IMR-90 (cell line): ENCODE data around the gene SLC9A7. TPM values are rescaled to one million over a fixed set of nuclear protein-coding genes. Genes with fewer than 3 reads are reported as not detected.

Source experiments
- ATAC-seq: fragments of 200-7000 bp; cut with Tn5 transposase; 2 replicates; pipeline ENCODE4 v1.9.1; 2020; ENCODE audit warnings: low read depth, mild to moderate bottlenecking, moderate library complexity
- BruUV-seq: library from RNA; stranded (reverse); fragments of 400-500 nt; replicated peaks from 2 replicates; lab custom pipeline; 2021; lab: Mats Ljungman, UMichigan
- CTCF ChIA-PET: fragments of 300-600 bp; formaldehyde crosslinking; extraction: SDS; loops from one replicate; lab custom pipeline; 2021; ENCODE audit warnings: antibody characterized with exemption; lab: Yijun Ruan, JAX
- POLR2A ChIA-PET: fragments of 300-600 bp; sonication (Branson Sonifier 250); formaldehyde crosslinking; loops from one replicate; lab custom pipeline; 2022; ENCODE audit warnings: antibody characterized with exemption; ENCODE audit not compliant: unreplicated experiment; lab: Charles Lee
- DNase-seq: peaks from one replicate; pipeline ENCODE4 v3.0.0; 2013
- H2AFZ ChIP-seq: replicated peaks from 2 replicates; pipeline ENCODE3; 2013; ENCODE audit warnings: low read length, mild to moderate bottlenecking; ENCODE audit not compliant: poor library complexity
- H2AK5ac ChIP-seq: 2 replicates; pipeline ENCODE4 v1.6.1; 2013; ENCODE audit warnings: low read depth, low read length, inconsistent platforms
- H2AK9ac ChIP-seq: replicated peaks from 2 replicates; pipeline ENCODE3; 2013; ENCODE audit warnings: mild to moderate bottlenecking, low read depth, low read length, moderate library complexity; ENCODE audit not compliant: poor library complexity
- H2BK120ac ChIP-seq: 2 replicates; pipeline ENCODE4 v1.6.1; 2013; ENCODE audit warnings: low read depth, low read length, inconsistent platforms
- H2BK15ac ChIP-seq: 3 replicates; pipeline ENCODE4 v1.6.1; 2013; ENCODE audit warnings: low read depth, low read length, inconsistent platforms
- H2BK20ac ChIP-seq: 2 replicates; pipeline ENCODE4 v1.6.1; 2013; ENCODE audit warnings: low read depth, mild to moderate bottlenecking, inconsistent platforms, low read length, moderate library complexity
- H2BK5ac ChIP-seq: 2 replicates; pipeline ENCODE4 v1.6.1; 2013; ENCODE audit warnings: mild to moderate bottlenecking, low read depth, low read length, inconsistent platforms; ENCODE audit not compliant: poor library complexity, severe bottlenecking
- H3K14ac ChIP-seq: replicated peaks from 2 replicates; pipeline ENCODE4 v1.6.1; 2013; ENCODE audit warnings: low read depth, low read length, inconsistent platforms
- H3K18ac ChIP-seq: 2 replicates; pipeline ENCODE4 v1.6.1; 2013; ENCODE audit warnings: low read depth, low read length, control low read depth
- H3K23ac ChIP-seq: 2 replicates; pipeline ENCODE4 v1.6.1; 2013; ENCODE audit warnings: low read depth, low read length, inconsistent platforms
- H3K27ac ChIP-seq: 2 replicates; pipeline ENCODE4 v1.5.1; 2013; ENCODE audit warnings: mild to moderate bottlenecking, control low read depth, low read length; ENCODE audit not compliant: insufficient read depth
- H3K27me3 ChIP-seq: 2 replicates; pipeline ENCODE4 v1.6.1; 2013; ENCODE audit warnings: low read length; ENCODE audit not compliant: control insufficient read depth, insufficient read depth
- H3K36me3 ChIP-seq: 2 replicates; pipeline ENCODE4 v1.6.1; 2013; ENCODE audit warnings: low read length, mixed read lengths; ENCODE audit not compliant: control insufficient read depth, insufficient read depth
- H3K4ac ChIP-seq: 2 replicates; pipeline ENCODE4 v1.6.1; 2013; ENCODE audit warnings: low read depth, low read length, inconsistent platforms
- H3K4me1 ChIP-seq: 2 replicates; pipeline ENCODE4 v1.6.1; 2013; ENCODE audit warnings: low read length, mixed read lengths; ENCODE audit not compliant: control insufficient read depth, insufficient read depth
- H3K4me2 ChIP-seq: 2 replicates; pipeline ENCODE4 v1.6.1; 2013; ENCODE audit warnings: low read depth, mild to moderate bottlenecking, control low read depth, low read length, moderate library complexity
- H3K4me3 ChIP-seq: 2 replicates; pipeline ENCODE4 v1.5.1; 2013; ENCODE audit warnings: low read depth, mild to moderate bottlenecking, control low read depth, low read length, moderate library complexity; ENCODE audit not compliant: insufficient read depth
- H3K56ac ChIP-seq: 2 replicates; pipeline ENCODE4 v1.6.1; 2013; ENCODE audit warnings: low read length, inconsistent platforms; ENCODE audit not compliant: insufficient read depth; ENCODE audit errors: extremely low read depth
- H3K79me1 ChIP-seq, 2 experiments: 2 replicates each; pipeline ENCODE4 v1.6.1; 2013; ENCODE audit warnings: low read length in 2 of 2, inconsistent platforms in 1 of 2, low read depth in 1 of 2
- H3K9ac ChIP-seq: 2 replicates; pipeline ENCODE4 v1.6.1; 2013; ENCODE audit warnings: low read depth, low read length, control low read depth
- H3K9me1 ChIP-seq: 2 replicates; pipeline ENCODE4 v1.6.1; 2013; ENCODE audit warnings: low read length, inconsistent platforms; ENCODE audit not compliant: insufficient read depth
- H3K9me3 ChIP-seq: 2 replicates; pipeline ENCODE4 v1.6.1; 2013; ENCODE audit warnings: low read length; ENCODE audit not compliant: control insufficient read depth, insufficient read depth
- H4K20me1 ChIP-seq: 2 replicates; pipeline ENCODE4 v1.6.1; 2013; ENCODE audit warnings: low read length, inconsistent platforms; ENCODE audit not compliant: insufficient read depth
- H4K5ac ChIP-seq: 2 replicates; pipeline ENCODE4 v1.6.1; 2013; ENCODE audit warnings: mild to moderate bottlenecking, low read depth, low read length, control low read depth
- H4K8ac ChIP-seq, 2 experiments: 2 replicates each; pipeline ENCODE4 v1.6.1; 2013; ENCODE audit warnings: low read depth in 2 of 2, low read length in 2 of 2, control low read depth in 1 of 2, inconsistent platforms in 1 of 2
- H4K91ac ChIP-seq: 2 replicates; pipeline ENCODE4 v1.6.1; 2013; ENCODE audit warnings: low read depth, low read length, inconsistent platforms; ENCODE audit not compliant: insufficient read depth
- BHLHE40 ChIP-seq: fragments of 150-350 bp; IDR thresholded peaks from 2 replicates; pipeline ENCODE4 v1.6.1; 2016; ENCODE audit warnings: mild to moderate bottlenecking, low read depth, low read length
- CEBPB ChIP-seq: IDR thresholded peaks from 2 replicates; pipeline ENCODE4 v1.6.1; 2012; ENCODE audit warnings: low read depth, low read length, improper control_type of control experiment
- CHD1 ChIP-seq: IDR thresholded peaks from 2 replicates; pipeline ENCODE4 v1.6.1; 2012; ENCODE audit warnings: low read depth, low read length, improper control_type of control experiment
- CTCF ChIP-seq: conservative IDR thresholded peaks from 2 replicates; pipeline ENCODE4 v1.5.1; 2012; ENCODE audit warnings: mild to moderate bottlenecking, low read depth, low read length, improper control_type of control experiment
- FOS ChIP-seq: fragments of 150-350 bp; IDR thresholded peaks from 2 replicates; pipeline ENCODE4 v1.6.1; 2016; ENCODE audit warnings: low read depth, low read length
- MAFK ChIP-seq: IDR thresholded peaks from 2 replicates; pipeline ENCODE4 v1.6.1; 2012; ENCODE audit warnings: low read depth, low read length, improper control_type of control experiment
- NFE2L2 ChIP-seq: fragments of 150-350 bp; IDR thresholded peaks from 2 replicates; pipeline ENCODE4 v1.6.1; 2016; ENCODE audit warnings: low read depth, mild to moderate bottlenecking, low read length
- RFX5 ChIP-seq: IDR thresholded peaks from 2 replicates; pipeline ENCODE4 v1.8.0; 2012; ENCODE audit warnings: low read depth, mild to moderate bottlenecking, low read length, moderate library complexity
- SMC3 ChIP-seq: fragments of 150-350 bp; IDR thresholded peaks from 2 replicates; pipeline ENCODE4 v1.6.1; 2016; ENCODE audit warnings: low read depth, mild to moderate bottlenecking, antibody characterized with exemption, low read length, moderate library complexity
- WGBS, 2 experiments: methylation state at CpG; one replicate each; pipeline versions ENCODE4 v1.1.5 to v1.1.7; 2013; ENCODE audit warnings: missing lambda C conversion rate in 2 of 2; ENCODE audit not compliant: insufficient read length in 1 of 2; ENCODE audit errors: extremely low coverage in 2 of 2; 5-methylcytosine and 5-hydroxymethylcytosine counted together
- dilution Hi-C: fragments of 300-500 bp; cut with HindIII; formaldehyde crosslinking; loops from one replicate; pipeline ENCODE4 v1.14.3; 2018; ENCODE audit warnings: low sequenced_read_pairs; ENCODE audit not compliant: unreplicated experiment
- in situ Hi-C: fragments of 300-500 bp; cut with MboI; formaldehyde crosslinking; loops from 3 replicates; pipeline ENCODE4 v1.14.3; 2019; ENCODE audit warnings: low sequenced_read_pairs, inconsistent platforms, mixed read lengths
- intact Hi-C: fragments of 100-400 bp; cut with micrococcal nuclease; formaldehyde crosslinking; loops from 2 replicates; pipeline ENCODE4 v1.10.0; 2022
- polyA plus RNA-seq, 3 experiments: library from polyadenylated mRNA; depleted of rRNA; stranded (reverse); fragments of >200 nt; gene quantifications; 2 replicates each; pipeline ENCODE4 v1.2.3, GENCODE V29; 2012; ENCODE audit warnings: low replicate concordance in 1 of 3
- total RNA-seq: library from RNA; depleted of rRNA; stranded (reverse); fragments of >200 nt; gene quantifications from 2 replicates; pipeline ENCODE4 v1.2.3, GENCODE V29; 2012
- TF ChIP-seq, protein P1 (sequence below): fragments of 150-350 bp; IDR thresholded peaks from 2 replicates; pipeline ENCODE4 v1.6.1; 2017; ENCODE audit warnings: mild to moderate bottlenecking, antibody characterized with exemption, low read length, low read depth
- TF ChIP-seq, protein P2 (sequence below): fragments of 150-350 bp; IDR thresholded peaks from 2 replicates; pipeline ENCODE4 v1.6.1; 2016; ENCODE audit warnings: low read depth, mild to moderate bottlenecking, low read length, moderate library complexity, borderline replicate concordance

Gene SLC9A7
- total and polyA plus RNA-seq, 2 of the 4 experiments (the other 2 are of a cell fraction) = 14.4 to 76.4 TPM

- no peaks in the 10 kb centered on the region for H3K9me3 ChIP-seq
- peak overlapping the region; percentile 71 for H4K91ac ChIP-seq
- peak overlapping the region; percentile 74; the same call in 1 of the 2 replicates for H3K23ac ChIP-seq
- peaks cover 3% of the 10 kb centered on the region; the same call in 1 of the 2 replicates for H3K9me1 ChIP-seq
- ATAC-seq = peak; percentile 76
- peak overlapping the region; percentile 10 for H2AK5ac ChIP-seq
- no TSS peak for BruUV-seq
- H3K9ac ChIP-seq = no peak overlapping the region
- H3K27me3 ChIP-seq = no peaks in the 10 kb centered on the region
- DNase-seq = peak; percentile 92
- intact Hi-C loops (loop anchor here (1.0 kb wide), 1 partner anchor 33 kb away; the partner anchor contains the start of gene SLC9A7), dilution Hi-C loops (no loop called here), in situ Hi-C loops (no loop called here)
- peak overlapping the region; percentile 75 for H3K4ac ChIP-seq
- WGBS, 2 experiments = no CpG with 5 or more reads among the region's 7 CpGs
- H2BK120ac ChIP-seq = peak overlapping the region; percentile 92
- H3K4me3 ChIP-seq = no peak overlapping the region
- CTCF ChIA-PET = interaction anchor here (0.5 to 1.3 kb wide), 2 partner anchors 9 to 32 kb away, joined by 3 read pairs; no protein-coding TSS in a partner anchor
- POLR2A ChIA-PET = no interaction called here
- H2BK15ac ChIP-seq = peak overlapping the region; percentile 88; the same call in 2 of the 3 replicates
- TF ChIP-seq CEBPB (peak; percentile 89), RFX5 (no peak), NFE2L2 (no peak), BHLHE40 (no peak), FOS (peak; percentile 46; the same call in 1 of the 2 replicates), CTCF (no peak), CHD1 (no peak), SMC3 (0 out of 2 replicates have a peak, but pooled peaks have one; percentile 8), MAFK (no peak)
- TF ChIP-seq, protein P1, sequence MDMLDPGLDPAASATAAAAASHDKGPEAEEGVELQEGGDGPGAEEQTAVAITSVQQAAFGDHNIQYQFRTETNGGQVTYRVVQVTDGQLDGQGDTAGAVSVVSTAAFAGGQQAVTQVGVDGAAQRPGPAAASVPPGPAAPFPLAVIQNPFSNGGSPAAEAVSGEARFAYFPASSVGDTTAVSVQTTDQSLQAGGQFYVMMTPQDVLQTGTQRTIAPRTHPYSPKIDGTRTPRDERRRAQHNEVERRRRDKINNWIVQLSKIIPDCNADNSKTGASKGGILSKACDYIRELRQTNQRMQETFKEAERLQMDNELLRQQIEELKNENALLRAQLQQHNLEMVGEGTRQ = no peak
- TF ChIP-seq, protein P2, sequence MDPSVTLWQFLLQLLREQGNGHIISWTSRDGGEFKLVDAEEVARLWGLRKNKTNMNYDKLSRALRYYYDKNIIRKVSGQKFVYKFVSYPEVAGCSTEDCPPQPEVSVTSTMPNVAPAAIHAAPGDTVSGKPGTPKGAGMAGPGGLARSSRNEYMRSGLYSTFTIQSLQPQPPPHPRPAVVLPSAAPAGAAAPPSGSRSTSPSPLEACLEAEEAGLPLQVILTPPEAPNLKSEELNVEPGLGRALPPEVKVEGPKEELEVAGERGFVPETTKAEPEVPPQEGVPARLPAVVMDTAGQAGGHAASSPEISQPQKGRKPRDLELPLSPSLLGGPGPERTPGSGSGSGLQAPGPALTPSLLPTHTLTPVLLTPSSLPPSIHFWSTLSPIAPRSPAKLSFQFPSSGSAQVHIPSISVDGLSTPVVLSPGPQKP = no peak
- peak overlapping the region; percentile 76 for H3K27ac ChIP-seq
- peak overlapping the region; percentile 72; the same call in 1 of the 2 replicates for H3K18ac ChIP-seq
- peak overlapping the region; percentile 44 for H2AK9ac ChIP-seq
- peak overlapping the region; percentile 92 for H3K14ac ChIP-seq
- peaks cover 8% of the 10 kb centered on the region for H3K4me1 ChIP-seq
- peak overlapping the region; percentile 66 for H2AFZ ChIP-seq
- peak overlapping the region in 1 of 2 experiments; percentile 89; a peak in 2 of 4 replicates for H4K8ac ChIP-seq
- H3K4me2 ChIP-seq = peak overlapping the region; percentile 43; the same call in 1 of the 2 replicates
- peak overlapping the region; percentile 87 for H2BK20ac ChIP-seq
- no peaks in the 10 kb centered on the region for H3K36me3 ChIP-seq
- H3K79me1 ChIP-seq = no peaks in the 10 kb centered on the region
- peak overlapping the region; percentile 28; the same call in 1 of the 2 replicates for H4K5ac ChIP-seq
- H4K20me1 ChIP-seq = no peaks in the 10 kb centered on the region; the same call in 1 of the 2 replicates
- H3K56ac ChIP-seq = peak overlapping the region; percentile 89
- H2BK5ac ChIP-seq = peak overlapping the region; percentile 98
Observed at GRCh38 chrX:46791927-46792809, 33.2 kb upstream of the SLC9A7 start.
